A673 (cell line): Measurements from ENCODE around the gene MILR1.

Experiments used
- CTCF ChIP-seq: fragments of 300-800, 200-600 bp; sonication (generic); conservative IDR thresholded peaks from 2 replicates; pipeline ENCODE4 v1.5.1; 2017; ENCODE audit warnings: low read depth, mild to moderate bottlenecking, antibody characterized with exemption, low read length, moderate library complexity, mixed read lengths
- EZH2 ChIP-seq: fragments of 200-600 bp; sonication (generic); IDR thresholded peaks from 2 replicates; pipeline ENCODE4 v1.6.1; 2017; ENCODE audit warnings: borderline replicate concordance, low read depth, mild to moderate bottlenecking, mixed read lengths, antibody characterized with exemption, low read length; ENCODE audit not compliant: poor library complexity, severe bottlenecking

GRCh38 chr17:64400642-64401041 is 48.3 kb upstream of the MILR1 start:
- TF ChIP-seq CTCF (no peak), EZH2 (no peak)
